HG03460 (cell line): Measurements from ENCODE around the gene VWA3B.
"Not testable (repeated sequence)": the region's sequence is repeated elsewhere in the genome, so short reads cannot be mapped to it uniquely, and the experiment has no call there.

ENCODE experiments used
- ATAC-seq: cut with Tn5 transposase; IDR thresholded peaks from one replicate; pipeline ENCODE4 v1.9.1; 2021; ENCODE audit not compliant: unreplicated experiment

The VWA3B gene

DNA sequence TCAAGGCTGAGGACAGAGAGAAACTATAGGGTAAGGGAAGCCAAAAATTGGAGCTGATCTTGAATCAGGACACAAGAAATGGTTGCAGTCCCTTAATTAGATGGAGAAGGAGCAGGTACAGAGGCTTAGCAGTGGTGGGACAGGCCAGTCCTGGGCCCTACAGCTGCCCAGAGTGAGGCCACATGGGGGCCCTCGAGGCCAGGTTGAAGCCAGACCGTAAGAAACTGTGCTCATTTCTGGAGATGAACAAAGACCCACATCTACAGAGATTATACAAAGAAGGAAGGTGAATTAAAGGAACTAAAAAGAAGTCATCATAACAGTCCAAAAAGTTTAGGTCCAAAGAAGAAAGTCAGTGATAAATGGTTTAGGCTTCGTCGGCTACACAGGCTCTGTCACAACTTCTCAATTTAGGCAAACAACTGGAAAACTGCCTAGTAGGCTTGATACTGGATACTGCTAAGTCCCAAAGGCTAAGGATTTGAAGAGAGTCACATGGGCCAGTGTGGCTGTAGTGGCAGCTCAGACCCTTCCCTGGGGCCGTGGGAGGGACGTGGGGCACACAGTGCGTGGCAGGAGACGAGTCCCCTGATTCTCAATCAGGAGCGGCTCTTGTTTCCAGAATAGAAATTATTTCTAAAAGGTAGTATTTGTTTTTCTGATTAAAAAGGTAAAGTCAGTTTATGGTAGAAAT is 208.9 kb downstream of the VWA3B start:
- no peak for ATAC-seq

GRCh38 chr2:98296440-98296839 is 209.5 kb downstream of the VWA3B start:
- ATAC-seq: no peak

- no peak for ATAC-seq
Measured at GRCh38 chr2:98297817-98298682, 211.1 kb downstream of the VWA3B start.

GRCh38 chr2:98298683-98299164 is 211.8 kb downstream of the VWA3B start:
- ATAC-seq: no peak

GRCh38 chr2:98299211-98299905 is 212.4 kb downstream of the VWA3B start:
- no peak for ATAC-seq

DNA sequence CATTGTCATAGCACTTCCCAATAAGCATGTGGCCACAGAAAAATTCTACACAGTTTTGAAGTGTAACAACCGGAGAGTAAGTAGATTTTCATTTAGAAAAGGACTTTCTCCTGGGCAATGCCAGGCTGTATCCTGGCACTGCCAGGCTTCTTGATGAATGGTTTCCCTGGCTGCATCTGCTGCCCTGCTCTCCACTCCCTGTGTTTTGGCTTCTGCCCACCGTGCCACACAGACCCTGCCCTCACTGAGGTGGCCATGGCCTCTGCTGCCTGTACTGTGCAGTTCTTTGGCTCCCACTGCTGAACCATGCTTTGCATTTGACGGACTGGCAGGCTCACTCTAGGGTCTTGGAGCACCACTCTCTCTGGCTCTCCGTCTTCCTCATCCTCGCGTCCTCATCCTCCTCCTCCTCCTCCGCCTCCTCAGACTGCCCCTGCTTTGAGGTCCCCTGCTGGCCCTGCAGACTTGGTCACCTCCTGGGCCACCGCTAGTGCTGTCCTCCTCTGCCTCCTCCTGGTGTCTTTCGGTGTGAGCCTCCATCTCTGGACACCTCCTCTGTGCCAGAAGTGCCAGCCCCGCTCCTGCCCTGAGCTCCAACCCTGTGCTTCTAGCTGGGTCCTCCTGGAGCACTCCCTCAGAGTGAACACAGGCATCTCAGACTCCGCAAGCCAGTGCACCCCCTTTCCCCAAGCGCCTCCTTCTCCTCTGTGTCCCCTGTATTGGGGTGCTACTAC is 213.3 kb downstream of the VWA3B start:
- no peak for ATAC-seq

- no peak for ATAC-seq
Measured at GRCh38 chr2:98301469-98301868, 214.5 kb downstream of the VWA3B start.

- not testable (repeated sequence) for ATAC-seq
Measured at GRCh38 chr2:98307131-98307696, 220.2 kb downstream of the VWA3B start.

DNA sequence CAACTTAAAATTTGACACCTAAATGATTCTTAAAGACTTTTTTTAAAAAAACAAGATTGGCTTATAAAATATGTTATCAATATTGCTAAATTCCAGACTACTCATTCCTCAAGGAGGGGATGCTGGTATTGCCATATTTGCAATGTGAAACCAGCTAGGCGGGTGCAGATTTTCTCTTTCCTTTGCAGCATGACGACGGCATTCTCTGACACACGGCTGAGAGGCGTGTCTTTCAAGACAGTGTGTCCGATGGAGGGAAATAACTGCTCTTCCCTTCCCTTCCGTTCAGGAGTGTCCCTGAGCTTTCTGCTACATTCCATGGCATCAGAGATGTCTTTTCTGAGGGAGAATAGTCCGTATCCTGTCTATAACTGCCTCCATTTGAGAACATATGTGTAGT is 221.1 kb downstream of the VWA3B start:
- no peak for ATAC-seq

DNA sequence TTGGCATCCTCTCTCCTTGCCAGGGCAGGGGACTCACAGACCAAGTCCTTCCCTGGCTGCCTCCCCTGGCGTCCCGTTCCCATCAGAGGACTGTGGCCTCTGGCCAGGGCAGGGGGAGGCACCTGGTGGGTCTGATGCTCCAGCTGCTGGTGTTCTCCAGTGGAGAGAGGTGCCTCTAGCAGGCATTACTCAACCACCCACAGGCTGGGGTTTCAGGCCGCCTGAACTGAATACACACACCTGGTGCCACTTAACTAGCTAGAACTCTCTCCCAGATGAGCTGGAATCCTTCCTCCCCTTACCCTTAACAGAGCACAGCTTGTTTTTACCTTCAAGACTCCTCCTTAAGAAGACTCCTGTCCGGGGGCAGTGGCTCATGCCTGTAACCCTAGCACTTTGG is 221.6 kb downstream of the VWA3B start:
- no peak for ATAC-seq

DNA sequence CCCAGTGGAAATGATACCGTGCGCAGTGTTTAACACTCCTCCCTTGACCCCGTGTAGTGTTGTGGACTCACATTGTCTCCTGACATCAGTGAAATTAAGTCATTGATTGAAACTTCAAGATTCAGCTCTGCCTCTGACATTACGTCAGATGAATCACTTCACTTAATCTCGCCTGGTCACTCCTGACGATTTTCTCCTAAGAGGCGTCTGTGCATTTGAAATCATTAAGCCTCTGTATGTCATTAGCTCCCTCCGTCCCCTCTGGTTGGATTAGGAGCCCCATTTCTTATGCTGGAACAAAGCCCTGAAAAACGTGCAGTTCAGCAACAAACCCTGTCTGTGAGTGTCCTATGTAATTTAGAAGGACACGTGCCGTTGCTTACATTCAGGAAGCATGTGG is 222.6 kb downstream of the VWA3B start:
- ATAC-seq: no peak

DNA sequence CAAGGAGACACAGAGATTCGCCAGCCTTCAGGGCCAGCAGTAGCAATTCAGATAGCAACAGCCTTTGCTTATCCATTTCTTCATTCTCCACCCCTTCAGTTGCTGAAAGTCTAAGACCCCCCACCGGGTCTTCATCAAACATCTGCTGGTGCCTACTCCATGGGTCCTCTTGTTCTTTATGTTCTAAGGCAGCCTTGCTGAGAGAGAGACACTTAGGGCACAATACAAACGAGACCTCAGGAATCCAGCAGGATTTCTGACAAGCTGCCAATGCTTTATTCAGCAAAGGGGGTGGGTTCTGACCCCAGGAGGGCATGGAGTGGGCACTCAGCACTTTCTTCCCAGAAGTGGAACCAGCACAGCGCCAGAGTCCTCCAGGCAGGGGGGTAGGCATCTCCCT is 223.0 kb downstream of the VWA3B start:
- no peak for ATAC-seq

GRCh38 chr2:98311090-98311489 is 224.1 kb downstream of the VWA3B start:
- ATAC-seq: no peak

DNA sequence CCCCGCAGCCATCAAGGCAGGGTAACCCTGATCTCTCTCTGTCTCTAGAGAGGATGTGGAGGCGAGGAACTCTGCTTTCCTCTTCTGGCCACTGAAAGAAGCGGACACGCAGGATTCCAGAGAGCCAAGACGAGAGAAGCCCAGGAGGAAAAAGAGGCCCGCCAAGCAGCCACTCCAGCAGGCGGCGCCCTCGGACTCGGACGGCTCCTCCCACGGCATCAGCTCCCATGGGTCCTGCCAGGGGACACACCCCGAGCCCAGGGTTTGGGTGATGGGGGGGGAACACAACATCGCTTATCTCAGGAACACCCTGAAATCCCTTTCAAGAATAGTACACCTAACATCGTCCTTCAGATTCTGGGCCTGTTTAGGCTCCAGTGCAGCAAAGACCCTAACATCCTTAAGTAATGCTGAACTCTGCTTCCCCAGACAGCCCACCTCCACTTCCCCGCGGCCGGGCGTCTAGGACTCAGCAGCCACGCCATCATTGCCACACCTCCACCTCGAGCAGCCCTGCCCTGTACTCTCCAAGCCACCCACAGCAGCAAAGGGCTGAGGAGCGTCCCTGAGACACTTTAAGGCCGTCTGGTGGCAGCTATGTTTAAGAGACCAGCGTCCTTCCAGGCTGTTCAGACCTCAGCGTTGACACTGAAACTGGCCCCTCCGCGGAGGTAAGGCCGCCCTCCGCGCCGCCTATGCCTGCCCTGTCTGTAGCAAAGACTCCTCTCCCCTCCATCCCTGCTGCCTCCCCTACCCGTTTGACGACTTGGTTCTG is 225.0 kb downstream of the VWA3B start:
- no peak for ATAC-seq

GRCh38 chr2:98313492-98314250 is 226.7 kb downstream of the VWA3B start:
- no peak for ATAC-seq

DNA sequence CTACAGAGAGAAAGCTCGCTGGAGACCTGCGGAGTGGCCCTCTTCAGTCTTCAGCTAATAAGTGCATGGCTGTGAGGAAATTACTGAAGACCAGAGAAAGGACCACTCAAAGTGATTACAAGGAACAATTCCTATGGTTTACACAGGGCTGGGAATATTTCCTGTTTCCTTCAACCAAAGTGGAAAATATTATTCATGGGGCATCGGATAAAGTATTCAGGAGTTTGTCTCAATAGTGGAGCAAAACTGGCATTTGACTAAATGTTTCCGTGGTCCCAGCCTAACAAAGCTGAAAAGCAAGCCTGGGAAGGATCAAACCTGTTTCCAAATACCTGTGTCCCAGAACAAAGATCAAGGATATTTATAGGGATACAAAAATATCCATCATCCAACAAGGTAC is 227.3 kb downstream of the VWA3B start:
- ATAC-seq: no peak

- ATAC-seq: no peak
Measured at GRCh38 chr2:98315957-98316356, 229.0 kb downstream of the VWA3B start.

DNA sequence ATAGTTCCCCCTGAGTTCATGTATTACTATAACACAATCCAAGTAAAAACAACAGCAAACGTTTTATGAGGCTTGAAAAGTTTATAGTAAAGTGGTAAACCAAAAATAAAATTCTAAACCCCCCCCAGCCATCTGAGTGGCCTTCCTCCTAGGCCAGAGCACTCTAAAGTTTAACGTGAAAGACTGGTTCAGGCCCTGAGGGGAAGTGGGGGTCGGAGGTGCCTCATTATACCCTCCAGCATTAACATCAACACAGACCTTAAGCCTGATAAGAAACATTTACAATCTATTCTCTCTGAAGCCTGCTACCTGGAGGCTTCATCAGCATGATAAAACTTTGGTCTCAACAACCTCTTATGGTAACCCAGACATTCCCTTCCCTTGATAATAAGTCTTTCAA is 230.2 kb downstream of the VWA3B start:
- no peak for ATAC-seq

GRCh38 chr2:98320171-98320570 is 233.2 kb downstream of the VWA3B start:
- ATAC-seq: not testable (repeated sequence)
